ENCODE results near the gene TTC21B.

DNA sequence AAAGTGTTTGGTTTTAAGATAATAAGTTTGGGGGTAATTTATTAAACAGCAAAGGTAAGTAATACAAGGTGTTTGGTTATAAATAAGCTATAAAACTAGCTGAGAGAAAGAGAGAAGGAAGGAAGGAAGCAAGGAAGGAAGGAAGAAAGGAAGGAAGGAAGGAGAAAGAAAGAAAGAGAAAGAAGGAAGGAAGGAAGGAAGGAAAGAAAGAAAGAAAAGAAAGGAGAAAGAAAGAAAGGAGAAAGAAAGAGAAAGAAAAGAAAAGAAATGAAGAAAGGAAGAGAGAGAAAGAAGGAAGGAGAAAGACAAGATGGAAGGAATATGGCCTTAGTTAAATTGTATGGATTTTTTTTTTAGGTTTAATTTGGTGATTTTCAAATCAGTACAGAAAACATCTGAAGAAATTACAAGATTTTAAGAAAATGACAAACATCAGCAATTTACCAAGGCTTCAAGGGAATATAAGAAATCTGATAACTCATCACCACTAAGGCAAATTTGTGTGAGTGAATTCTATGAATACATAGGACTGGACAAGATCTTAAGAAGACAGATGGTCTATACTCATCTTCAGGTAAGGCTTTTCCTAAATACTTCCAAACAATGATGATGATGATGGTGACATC lies 113.1 kb downstream of the TTC21B start:
- TF ChIP-seq, protein P1, sequence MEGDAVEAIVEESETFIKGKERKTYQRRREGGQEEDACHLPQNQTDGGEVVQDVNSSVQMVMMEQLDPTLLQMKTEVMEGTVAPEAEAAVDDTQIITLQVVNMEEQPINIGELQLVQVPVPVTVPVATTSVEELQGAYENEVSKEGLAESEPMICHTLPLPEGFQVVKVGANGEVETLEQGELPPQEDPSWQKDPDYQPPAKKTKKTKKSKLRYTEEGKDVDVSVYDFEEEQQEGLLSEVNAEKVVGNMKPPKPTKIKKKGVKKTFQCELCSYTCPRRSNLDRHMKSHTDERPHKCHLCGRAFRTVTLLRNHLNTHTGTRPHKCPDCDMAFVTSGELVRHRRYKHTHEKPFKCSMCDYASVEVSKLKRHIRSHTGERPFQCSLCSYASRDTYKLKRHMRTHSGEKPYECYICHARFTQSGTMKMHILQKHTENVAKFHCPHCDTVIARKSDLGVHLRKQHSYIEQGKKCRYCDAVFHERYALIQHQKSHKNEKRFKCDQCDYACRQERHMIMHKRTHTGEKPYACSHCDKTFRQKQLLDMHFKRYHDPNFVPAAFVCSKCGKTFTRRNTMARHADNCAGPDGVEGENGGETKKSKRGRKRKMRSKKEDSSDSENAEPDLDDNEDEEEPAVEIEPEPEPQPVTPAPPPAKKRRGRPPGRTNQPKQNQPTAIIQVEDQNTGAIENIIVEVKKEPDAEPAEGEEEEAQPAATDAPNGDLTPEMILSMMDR (IDR thresholded peaks at IDR 0.05; ENCODE audit: low read length): no peak
- TF ChIP-seq EZH2 (IDR thresholded peaks at IDR 0.05; ENCODE audit: borderline replicate concordance, low read length): no peak
